ENCODE measurements around the gene CACNA2D3.

The CACNA2D3 gene

GRCh38 chr3:54844211-54844610 lies 721.9 kb downstream of the CACNA2D3 start:
- DNase-seq (ENCODE audit: low read depth, low spot score): no peak

GRCh38 chr3:54845011-54845410 lies 722.7 kb downstream of the CACNA2D3 start:
- DNase-seq (ENCODE audit: low read depth, low spot score): no peak

GRCh38 chr3:54845551-54845950 lies 723.2 kb downstream of the CACNA2D3 start:
- DNase-seq (ENCODE audit: low read depth, low spot score): no peak

- no peak for DNase-seq (ENCODE audit: low read depth, low spot score)
Observed at GRCh38 chr3:54846119-54846518, 723.8 kb downstream of the CACNA2D3 start.

GRCh38 chr3:54847361-54847760 lies 725.0 kb downstream of the CACNA2D3 start:
- DNase-seq (ENCODE audit: low read depth, low spot score): no peak

- no peak for DNase-seq (ENCODE audit: low read depth, low spot score)
Observed at GRCh38 chr3:54849360-54849759, 727.0 kb downstream of the CACNA2D3 start.

- DNase-seq (ENCODE audit: low read depth, low spot score): no peak
Observed at GRCh38 chr3:54850484-54851018, 728.2 kb downstream of the CACNA2D3 start.

GRCh38 chr3:54853573-54854404 lies 731.4 kb downstream of the CACNA2D3 start:
- DNase-seq (ENCODE audit: low read depth, low spot score): no peak

- no peak for DNase-seq (ENCODE audit: low read depth, low spot score)
Observed at GRCh38 chr3:54856271-54856670, 733.9 kb downstream of the CACNA2D3 start.

- no peak for DNase-seq (ENCODE audit: low read depth, low spot score)
Observed at GRCh38 chr3:54857343-54857742, 735.0 kb downstream of the CACNA2D3 start.

- no peak for DNase-seq (ENCODE audit: low read depth, low spot score)
Observed at GRCh38 chr3:54858093-54858785, 735.9 kb downstream of the CACNA2D3 start.

GRCh38 chr3:54859184-54859583 lies 736.8 kb downstream of the CACNA2D3 start:
- DNase-seq (ENCODE audit: low read depth, low spot score): no peak

GRCh38 chr3:54861248-54862067 lies 739.1 kb downstream of the CACNA2D3 start:
- DNase-seq (ENCODE audit: low read depth, low spot score): no peak

GRCh38 chr3:54862526-54862925 lies 740.2 kb downstream of the CACNA2D3 start:
- DNase-seq (ENCODE audit: low read depth, low spot score): no peak

- no peak for DNase-seq (ENCODE audit: low read depth, low spot score)
Observed at GRCh38 chr3:54863366-54863765, 741.0 kb downstream of the CACNA2D3 start.

GRCh38 chr3:54863786-54864185 lies 741.4 kb downstream of the CACNA2D3 start:
- DNase-seq (ENCODE audit: low read depth, low spot score): no peak

- DNase-seq (ENCODE audit: low read depth, low spot score): no peak
Observed at GRCh38 chr3:54865316-54865715, 743.0 kb downstream of the CACNA2D3 start.

GRCh38 chr3:54866251-54866650 lies 743.9 kb downstream of the CACNA2D3 start:
- no peak for DNase-seq (ENCODE audit: low read depth, low spot score)

- DNase-seq (ENCODE audit: low read depth, low spot score): no peak
Observed at GRCh38 chr3:54870423-54870822, 748.1 kb downstream of the CACNA2D3 start.

GRCh38 chr3:54871867-54872266 lies 749.5 kb downstream of the CACNA2D3 start:
- no peak for DNase-seq (ENCODE audit: low read depth, low spot score)

- DNase-seq (ENCODE audit: low read depth, low spot score): no peak
Observed at GRCh38 chr3:54873059-54874010, 751.0 kb downstream of the CACNA2D3 start.
